ENCODE results near the gene KIF19.

KIF19 gene

GRCh38 chr17:74305865-74306654 is 20.0 kb upstream of the KIF19 start:
- no peak for DNase-seq (ENCODE audit: low read depth)

- DNase-seq (ENCODE audit: low read depth): no peak
Measured at GRCh38 chr17:74307984-74308773, 17.8 kb upstream of the KIF19 start.

GRCh38 chr17:74309902-74310301 is 16.1 kb upstream of the KIF19 start:
- no peak for DNase-seq (ENCODE audit: low read depth)

- no peak for DNase-seq (ENCODE audit: low read depth)
Measured at GRCh38 chr17:74314877-74315276, 11.1 kb upstream of the KIF19 start.

GRCh38 chr17:74316220-74316619 is 9.8 kb upstream of the KIF19 start:
- no peak for DNase-seq (ENCODE audit: low read depth)

- no peak for DNase-seq (ENCODE audit: low read depth)
Measured at GRCh38 chr17:74317071-74317470, 9.0 kb upstream of the KIF19 start.

GRCh38 chr17:74318391-74318790 is 7.6 kb upstream of the KIF19 start:
- DNase-seq (ENCODE audit: low read depth): no peak

- DNase-seq (ENCODE audit: low read depth): no peak
Measured at GRCh38 chr17:74324521-74324920, 1.5 kb upstream of the KIF19 start.

- DNase-seq (ENCODE audit: low read depth): no peak
Measured at GRCh38 chr17:74325376-74325742, 667 bp upstream of the KIF19 start.

GRCh38 chr17:74326506-74326905 is 480 bp downstream of the KIF19 start:
- DNase-seq (ENCODE audit: low read depth): no peak

GRCh38 chr17:74328487-74328886 is 2.5 kb downstream of the KIF19 start:
- no peak for DNase-seq (ENCODE audit: low read depth)

- no peak for DNase-seq (ENCODE audit: low read depth)
Measured at GRCh38 chr17:74329378-74329777, 3.4 kb downstream of the KIF19 start.

GRCh38 chr17:74330446-74330845 is 4.4 kb downstream of the KIF19 start:
- DNase-seq (ENCODE audit: low read depth): no peak

- no peak for DNase-seq (ENCODE audit: low read depth)
Measured at GRCh38 chr17:74332017-74332650, 6.1 kb downstream of the KIF19 start.

- DNase-seq (ENCODE audit: low read depth): no peak
Measured at GRCh38 chr17:74332763-74333283, 6.8 kb downstream of the KIF19 start.

GRCh38 chr17:74334393-74335039 is 8.5 kb downstream of the KIF19 start:
- DNase-seq (ENCODE audit: low read depth): no peak

- no peak for DNase-seq (ENCODE audit: low read depth)
Measured at GRCh38 chr17:74335529-74336062, 9.6 kb downstream of the KIF19 start.

- DNase-seq (ENCODE audit: low read depth): no peak
Measured at GRCh38 chr17:74336307-74336706, 10.3 kb downstream of the KIF19 start.

GRCh38 chr17:74337834-74338500 is 11.9 kb downstream of the KIF19 start:
- no peak for DNase-seq (ENCODE audit: low read depth)

GRCh38 chr17:74339537-74340195 is 13.6 kb downstream of the KIF19 start:
- no peak for DNase-seq (ENCODE audit: low read depth)

- no peak for DNase-seq (ENCODE audit: low read depth)
Measured at GRCh38 chr17:74340470-74341023, 14.5 kb downstream of the KIF19 start.

Data from stimulated activated CD8-positive, alpha-beta memory T cell treated with anti-CD3 and anti-CD28 coated beads, Interleukin-7, amount 100 ng/mL, for 24 hours (primary cell).